Measurements from ENCODE around the gene CAPRIN1.

Gene CAPRIN1

GRCh38 chr11:34114471-34114870 is 62.9 kb downstream of the CAPRIN1 start:
- Histone ChIP-seq H3K27me3 (ENCODE audit: insufficient read depth, low read length) (no peaks in the 10 kb centered on the region), H3K9me3 (ENCODE audit: low read length) (no peaks in the 10 kb centered on the region), H3K36me3 (ENCODE audit: insufficient read depth, low read length) (peaks cover 77% of the 10 kb centered on the region)

GRCh38 chr11:34120651-34121050 is 69.1 kb downstream of the CAPRIN1 start:
- Histone ChIP-seq H3K4me1 (ENCODE audit: insufficient read depth, low read length) (no peaks in the 10 kb centered on the region), H3K36me3 (ENCODE audit: insufficient read depth, low read length) (peaks cover 73% of the 10 kb centered on the region), H2AFZ (ENCODE audit: low read depth, low read length) (no peak overlapping the region), H3K9me3 (ENCODE audit: low read length) (no peaks in the 10 kb centered on the region), H3K27me3 (ENCODE audit: insufficient read depth, low read length) (no peaks in the 10 kb centered on the region), H3K4me3 (ENCODE audit: low read length) (no peak overlapping the region)

More at GRCh38 chr11:34114471-34114870, 62.9 kb downstream of the CAPRIN1 start:
- no peak overlapping the region for H2AFZ ChIP-seq (ENCODE audit: low read depth, low read length)
- H3K4me1 ChIP-seq (ENCODE audit: insufficient read depth, low read length): no peaks in the 10 kb centered on the region
- no peak overlapping the region for H3K4me3 ChIP-seq (ENCODE audit: low read length)

GRCh38 chr11:34124885-34125668 is 73.5 kb downstream of the CAPRIN1 start:
- Histone ChIP-seq H3K4me1 (ENCODE audit: insufficient read depth, low read length) (no peaks in the 10 kb centered on the region), H3K4me3 (ENCODE audit: low read length) (no peak overlapping the region), H3K27me3 (ENCODE audit: insufficient read depth, low read length) (no peaks in the 10 kb centered on the region), H3K9me3 (ENCODE audit: low read length) (no peaks in the 10 kb centered on the region), H3K36me3 (ENCODE audit: insufficient read depth, low read length) (peaks cover 78% of the 10 kb centered on the region), H2AFZ (ENCODE audit: low read depth, low read length) (no peak overlapping the region)

GRCh38 chr11:34126959-34127848 is 75.7 kb downstream of the CAPRIN1 start:
- Histone ChIP-seq H3K27me3 (ENCODE audit: insufficient read depth, low read length) (no peaks in the 10 kb centered on the region), H3K4me1 (ENCODE audit: insufficient read depth, low read length) (no peaks in the 10 kb centered on the region), H3K4me3 (ENCODE audit: low read length) (no peak overlapping the region), H3K9me3 (ENCODE audit: low read length) (no peaks in the 10 kb centered on the region), H3K36me3 (ENCODE audit: insufficient read depth, low read length) (peaks cover 82% of the 10 kb centered on the region), H2AFZ (ENCODE audit: low read depth, low read length) (no peak overlapping the region)

GRCh38 chr11:34128824-34129223 is 77.3 kb downstream of the CAPRIN1 start:
- Histone ChIP-seq H2AFZ (ENCODE audit: low read depth, low read length) (no peak overlapping the region), H3K4me1 (ENCODE audit: insufficient read depth, low read length) (no peaks in the 10 kb centered on the region), H3K27me3 (ENCODE audit: insufficient read depth, low read length) (no peaks in the 10 kb centered on the region), H3K36me3 (ENCODE audit: insufficient read depth, low read length) (peaks cover 77% of the 10 kb centered on the region), H3K9me3 (ENCODE audit: low read length) (no peaks in the 10 kb centered on the region), H3K4me3 (ENCODE audit: low read length) (no peak overlapping the region)

GRCh38 chr11:34132261-34132965 is 80.9 kb downstream of the CAPRIN1 start:
- H3K9me3 ChIP-seq (ENCODE audit: low read length): no peaks in the 10 kb centered on the region
- peaks cover 75% of the 10 kb centered on the region for H3K36me3 ChIP-seq (ENCODE audit: insufficient read depth, low read length)
- no peak overlapping the region for H2AFZ ChIP-seq (ENCODE audit: low read depth, low read length)
- H3K4me1 ChIP-seq (ENCODE audit: insufficient read depth, low read length): no peaks in the 10 kb centered on the region
- no peaks in the 10 kb centered on the region for H3K27me3 ChIP-seq (ENCODE audit: insufficient read depth, low read length)
- H3K4me3 ChIP-seq (ENCODE audit: low read length): no peak overlapping the region

- Histone ChIP-seq H3K4me1 (ENCODE audit: insufficient read depth, low read length) (no peaks in the 10 kb centered on the region), H3K36me3 (ENCODE audit: insufficient read depth, low read length) (peaks cover 74% of the 10 kb centered on the region)
Measured at GRCh38 chr11:34134765-34135164, 83.2 kb downstream of the CAPRIN1 start.

GRCh38 chr11:34135439-34135838 is 83.9 kb downstream of the CAPRIN1 start:
- Histone ChIP-seq H3K4me1 (ENCODE audit: insufficient read depth, low read length) (no peaks in the 10 kb centered on the region), H2AFZ (ENCODE audit: low read depth, low read length) (no peak overlapping the region), H3K4me3 (ENCODE audit: low read length) (no peak overlapping the region), H3K27me3 (ENCODE audit: insufficient read depth, low read length) (no peaks in the 10 kb centered on the region), H3K9me3 (ENCODE audit: low read length) (no peaks in the 10 kb centered on the region), H3K36me3 (ENCODE audit: insufficient read depth, low read length) (peaks cover 73% of the 10 kb centered on the region)

More at GRCh38 chr11:34134765-34135164, 83.2 kb downstream of the CAPRIN1 start:
- Histone ChIP-seq H2AFZ (ENCODE audit: low read depth, low read length) (no peak overlapping the region), H3K4me3 (ENCODE audit: low read length) (no peak overlapping the region), H3K9me3 (ENCODE audit: low read length) (no peaks in the 10 kb centered on the region), H3K27me3 (ENCODE audit: insufficient read depth, low read length) (no peaks in the 10 kb centered on the region)

GRCh38 chr11:34136420-34136819 is 84.9 kb downstream of the CAPRIN1 start:
- Histone ChIP-seq H3K36me3 (ENCODE audit: insufficient read depth, low read length) (peaks cover 73% of the 10 kb centered on the region), H3K4me1 (ENCODE audit: insufficient read depth, low read length) (no peaks in the 10 kb centered on the region), H3K27me3 (ENCODE audit: insufficient read depth, low read length) (no peaks in the 10 kb centered on the region), H3K9me3 (ENCODE audit: low read length) (no peaks in the 10 kb centered on the region), H2AFZ (ENCODE audit: low read depth, low read length) (no peak overlapping the region), H3K4me3 (ENCODE audit: low read length) (no peak overlapping the region)

- H3K36me3 ChIP-seq (ENCODE audit: insufficient read depth, low read length): peaks cover 73% of the 10 kb centered on the region
- no peaks in the 10 kb centered on the region for H3K27me3 ChIP-seq (ENCODE audit: insufficient read depth, low read length)
- H3K9me3 ChIP-seq (ENCODE audit: low read length): no peaks in the 10 kb centered on the region
- no peak overlapping the region for H3K4me3 ChIP-seq (ENCODE audit: low read length)
- H2AFZ ChIP-seq (ENCODE audit: low read depth, low read length): no peak overlapping the region
- peaks cover 17% of the 10 kb centered on the region for H3K4me1 ChIP-seq (ENCODE audit: insufficient read depth, low read length)
Measured at GRCh38 chr11:34139346-34139745, 87.8 kb downstream of the CAPRIN1 start.

- no peaks in the 10 kb centered on the region for H3K9me3 ChIP-seq (ENCODE audit: low read length)
- H3K36me3 ChIP-seq (ENCODE audit: insufficient read depth, low read length): peaks cover 70% of the 10 kb centered on the region
- no peak overlapping the region for H2AFZ ChIP-seq (ENCODE audit: low read depth, low read length)
- H3K4me3 ChIP-seq (ENCODE audit: low read length): no peak overlapping the region
- no peaks in the 10 kb centered on the region for H3K27me3 ChIP-seq (ENCODE audit: insufficient read depth, low read length)
- peaks cover 17% of the 10 kb centered on the region for H3K4me1 ChIP-seq (ENCODE audit: insufficient read depth, low read length)
Measured at GRCh38 chr11:34140149-34140548, 88.6 kb downstream of the CAPRIN1 start.

GRCh38 chr11:34143048-34143447 is 91.5 kb downstream of the CAPRIN1 start:
- peaks cover 23% of the 10 kb centered on the region for H3K4me1 ChIP-seq (ENCODE audit: insufficient read depth, low read length)
- no peaks in the 10 kb centered on the region for H3K27me3 ChIP-seq (ENCODE audit: insufficient read depth, low read length)
- no peaks in the 10 kb centered on the region for H3K9me3 ChIP-seq (ENCODE audit: low read length)
- H3K36me3 ChIP-seq (ENCODE audit: insufficient read depth, low read length): peaks cover 65% of the 10 kb centered on the region
- no peak overlapping the region for H3K4me3 ChIP-seq (ENCODE audit: low read length)
- H2AFZ ChIP-seq (ENCODE audit: low read depth, low read length): no peak overlapping the region

GRCh38 chr11:34145073-34145472 is 93.5 kb downstream of the CAPRIN1 start:
- H3K36me3 ChIP-seq (ENCODE audit: insufficient read depth, low read length): peaks cover 56% of the 10 kb centered on the region
- H3K4me3 ChIP-seq (ENCODE audit: low read length): no peak overlapping the region
- no peaks in the 10 kb centered on the region for H3K9me3 ChIP-seq (ENCODE audit: low read length)
- H3K4me1 ChIP-seq (ENCODE audit: insufficient read depth, low read length): peaks cover 41% of the 10 kb centered on the region
- no peak overlapping the region for H2AFZ ChIP-seq (ENCODE audit: low read depth, low read length)
- H3K27me3 ChIP-seq (ENCODE audit: insufficient read depth, low read length): no peaks in the 10 kb centered on the region

Measured in neuron (in vitro differentiated cells).